B cell (primary cell): Measurements from ENCODE around the gene ARF5. TPM values are rescaled to one million over a fixed set of nuclear protein-coding genes. Genes with fewer than 3 reads are reported as not detected.

Experiments used
- ATAC-seq: fragments of 200-7000 bp; cut with Tn5 transposase; one replicate; pipeline ENCODE4 v1.10.0; 2021; ENCODE audit warnings: low read depth, mild to moderate bottlenecking, moderate number of reproducible peaks, moderate library complexity
- CTCF ChIA-PET: fragments of 350-600 bp; sonication (Branson Sonifier 250); formaldehyde crosslinking; loops from one replicate; lab custom pipeline; 2021; ENCODE audit warnings: antibody characterized with exemption, inconsistent platforms; lab: Charles Lee
- POLR2A ChIA-PET: fragments of 350-600 bp; sonication (Branson Sonifier 250); formaldehyde crosslinking; loops from one replicate; lab custom pipeline; 2021; ENCODE audit warnings: antibody characterized with exemption; lab: Charles Lee
- DNase-seq: peaks from one replicate; pipeline ENCODE4 v3.0.0; 2013
- H2AFZ ChIP-seq: 2 replicates; pipeline ENCODE4 v1.6.1; 2012; ENCODE audit warnings: mild to moderate bottlenecking, low read depth, low read length; ENCODE audit not compliant: insufficient read depth, poor library complexity, severe bottlenecking
- H3K27ac ChIP-seq, 2 donors: 1 replicate in 1 of 2; 2 replicates in 1 of 2; pipeline ENCODE4 v1.5.1; 2012 to 2013; ENCODE audit warnings: low read length in 2 of 2, mild to moderate bottlenecking in 2 of 2, moderate library complexity in 1 of 2
- H3K27me3 ChIP-seq, 4 experiments: fragments of 200-600 bp in 1 of 4; sonication (generic) in 1 of 4; replicated peaks in 1 of 4; 1 replicate in 2 of 4; 2 replicates in 2 of 4; pipeline versions ENCODE4 v1.6.1 to v1.7.0; 2013 to 2016; ENCODE audit warnings: low read length in 3 of 4, mild to moderate bottlenecking in 2 of 4, mixed read lengths in 1 of 4, moderate library complexity in 1 of 4; ENCODE audit not compliant: insufficient read depth in 4 of 4, control insufficient read depth in 3 of 4; ENCODE audit errors: control extremely low read depth in 1 of 4
- H3K36me3 ChIP-seq, 2 experiments: replicated peaks in 1 of 2; 1 replicate in 1 of 2; 2 replicates in 1 of 2; pipeline versions ENCODE4 v1.6.1 to v1.7.1; 2013; ENCODE audit warnings: low read length in 1 of 2; ENCODE audit not compliant: insufficient read depth in 2 of 2, control insufficient read depth in 1 of 2; ENCODE audit errors: control extremely low read depth in 1 of 2, extremely low read depth in 1 of 2
- H3K4me1 ChIP-seq, 2 donors: fragments of 200-600 bp in 1 of 2; sonication (generic) in 1 of 2; 1 replicate in 1 of 2; 2 replicates in 1 of 2; pipeline versions ENCODE4 v1.5.1 to v1.6.1; 2013 to 2017; ENCODE audit warnings: low read length in 2 of 2; ENCODE audit not compliant: control insufficient read depth in 2 of 2, insufficient read depth in 2 of 2
- H3K4me2 ChIP-seq: replicated peaks from 2 replicates; pipeline ENCODE3; 2012; ENCODE audit warnings: mild to moderate bottlenecking, low read depth, low read length; ENCODE audit not compliant: poor library complexity, severe bottlenecking
- H3K4me3 ChIP-seq, 5 experiments: fragments of 200-600 bp in 1 of 5; sonication (generic) in 1 of 5; 1 replicate in 3 of 5; 2 replicates in 2 of 5; pipeline versions ENCODE4 v1.5.1 to v1.7.0; 2011 to 2016; ENCODE audit warnings: low read length in 4 of 5, mild to moderate bottlenecking in 4 of 5, low read depth in 2 of 5, control low read depth in 1 of 5, moderate library complexity in 1 of 5; ENCODE audit not compliant: insufficient read depth in 1 of 5; ENCODE audit errors: control extremely low read depth in 1 of 5, extremely low read depth in 1 of 5
- H3K79me2 ChIP-seq: fragments of 200-600 bp; sonication (generic); one replicate; pipeline ENCODE4 v1.6.0; 2016; ENCODE audit warnings: low read length; ENCODE audit not compliant: control insufficient read depth, insufficient read depth
- H3K9ac ChIP-seq: fragments of 200-600 bp; sonication (generic); 2 replicates; pipeline ENCODE4 v1.6.1; 2017; ENCODE audit warnings: mild to moderate bottlenecking, low read length, moderate library complexity
- H3K9me3 ChIP-seq, 3 donors: one replicate each; pipeline versions ENCODE4 v1.6.1 to v1.7.1; 2013; ENCODE audit warnings: low read length in 2 of 3; ENCODE audit not compliant: control insufficient read depth in 2 of 3, insufficient read depth in 1 of 3; ENCODE audit errors: control extremely low read depth in 1 of 3
- H4K20me1 ChIP-seq: 2 replicates; pipeline ENCODE4 v1.6.0; 2012; ENCODE audit warnings: mild to moderate bottlenecking, low read length; ENCODE audit not compliant: insufficient read depth, control insufficient read depth, poor library complexity, severe bottlenecking
- H3K27ac Mint-ChIP-seq: one replicate; pipeline ENCODE4 v1.8.0; 2021; ENCODE audit warnings: mixed read lengths
- H3K27me3 Mint-ChIP-seq: one replicate; pipeline ENCODE4 v1.8.0; 2021; ENCODE audit warnings: mixed read lengths
- H3K4me1 Mint-ChIP-seq: one replicate; pipeline ENCODE4 v1.8.0; 2021; ENCODE audit warnings: mixed read lengths
- H3K4me3 Mint-ChIP-seq: one replicate; pipeline ENCODE4 v1.8.0; 2021; ENCODE audit warnings: mixed read lengths
- H3K9me3 Mint-ChIP-seq: one replicate; pipeline ENCODE4 v1.8.0; 2022; ENCODE audit warnings: mixed read lengths; ENCODE audit not compliant: insufficient read depth
- EZH2 ChIP-seq: IDR thresholded peaks from 2 replicates; pipeline ENCODE4 v1.6.1; 2012; ENCODE audit warnings: borderline replicate concordance, low read depth, mild to moderate bottlenecking, moderate library complexity, low read length; ENCODE audit not compliant: insufficient read depth, poor library complexity, severe bottlenecking
- WGBS: methylation state at CpG from one replicate; pipeline ENCODE4 v1.1.5; 2013; ENCODE audit warnings: missing lambda C conversion rate; ENCODE audit not compliant: insufficient coverage; 5-methylcytosine and 5-hydroxymethylcytosine counted together
- intact Hi-C: fragments of 100-400 bp; cut with micrococcal nuclease; formaldehyde crosslinking; loops from one replicate; pipeline ENCODE4 v1.10.0; 2022
- polyA plus RNA-seq: library from polyadenylated mRNA; depleted of rRNA; stranded (reverse); fragments of >200 nt; gene quantifications from 2 replicates; pipeline ENCODE4 v1.2.3, GENCODE V29; 2012
- total RNA-seq, 2 donors: library from RNA; stranded (reverse); fragments of 120-200 nt in 1 of 2; gene quantifications; 1 replicate in 1 of 2; 2 replicates in 1 of 2; pipeline versions ENCODE4 v1.2.3 to v1.2.4, GENCODE V29; 2013 to 2022
- TF ChIP-seq, protein P1 (sequence below): fragments of 200-600 bp; IDR thresholded peaks from one replicate; pipeline ENCODE4 v1.8.0; 2022; ENCODE audit warnings: antibody characterized with exemption, mild to moderate bottlenecking

ARF5 gene
- total and polyA plus RNA-seq, 2 donors (not counting 1 experiment from before 2014, with no cell fraction given): 77.1 to 234 TPM

DNA sequence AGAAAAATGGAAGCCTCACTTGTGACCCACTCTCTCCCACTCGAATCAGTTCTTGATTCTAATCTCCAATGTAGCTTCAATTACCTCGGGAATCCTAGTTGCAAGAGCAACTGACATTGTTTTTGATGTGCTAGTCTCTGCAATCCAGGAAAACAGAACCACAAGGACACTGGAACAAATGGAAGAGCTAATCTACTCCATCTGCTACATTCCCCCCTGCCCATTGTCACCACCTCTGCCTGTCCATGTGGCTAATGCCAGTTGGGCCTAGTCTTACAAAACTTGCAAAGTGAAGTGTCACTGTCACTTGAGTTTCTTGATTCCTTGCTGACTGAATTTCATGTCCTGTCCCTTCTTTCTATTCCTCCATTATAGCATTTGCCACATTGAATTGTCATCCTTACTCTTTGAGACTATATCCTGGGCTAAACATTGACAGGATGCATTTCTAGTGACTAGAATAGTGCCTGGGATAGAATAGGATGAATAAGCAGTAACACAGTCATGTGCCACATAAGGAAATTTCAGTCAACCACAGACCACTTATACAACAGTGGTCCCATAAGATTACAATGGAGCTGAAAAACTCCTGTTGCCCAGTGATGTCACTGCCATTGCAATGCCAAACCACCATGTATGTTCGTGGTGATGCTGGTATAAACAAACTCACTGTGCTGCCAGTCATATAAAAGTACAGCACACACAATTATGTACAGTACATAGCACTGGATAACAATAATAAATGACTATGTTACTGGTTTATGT lies 16.3 kb upstream of the ARF5 start:
- DNase-seq: no peak
- H2AFZ ChIP-seq: no peak overlapping the region
- WGBS: no CpG with 5 or more reads among the region's 3 CpGs
- CTCF ChIA-PET: no interaction called here
- H3K79me2 ChIP-seq: no peaks in the 10 kb centered on the region
- no peak overlapping the region for H3K9ac ChIP-seq
- Mint-ChIP-seq H3K4me1 (no peaks in the 10 kb centered on the region), H3K9me3 (no peaks in the 10 kb centered on the region), H3K4me3 (no peak overlapping the region), H3K27ac (no peak overlapping the region), H3K27me3 (no peaks in the 10 kb centered on the region)
- H4K20me1 ChIP-seq: no peaks in the 10 kb centered on the region
- H3K27me3 ChIP-seq: no peaks in the 10 kb centered on the region
- H3K27ac ChIP-seq: no peak overlapping the region
- no peaks in the 10 kb centered on the region for H3K9me3 ChIP-seq
- intact Hi-C loops: no loop called here
- H3K36me3 ChIP-seq: peaks cover 0 to 2% of the 10 kb centered on the region in 2 experiments
- H3K4me1 ChIP-seq: no peaks in the 10 kb centered on the region
- ATAC-seq: no peak
- TF ChIP-seq, protein P1, sequence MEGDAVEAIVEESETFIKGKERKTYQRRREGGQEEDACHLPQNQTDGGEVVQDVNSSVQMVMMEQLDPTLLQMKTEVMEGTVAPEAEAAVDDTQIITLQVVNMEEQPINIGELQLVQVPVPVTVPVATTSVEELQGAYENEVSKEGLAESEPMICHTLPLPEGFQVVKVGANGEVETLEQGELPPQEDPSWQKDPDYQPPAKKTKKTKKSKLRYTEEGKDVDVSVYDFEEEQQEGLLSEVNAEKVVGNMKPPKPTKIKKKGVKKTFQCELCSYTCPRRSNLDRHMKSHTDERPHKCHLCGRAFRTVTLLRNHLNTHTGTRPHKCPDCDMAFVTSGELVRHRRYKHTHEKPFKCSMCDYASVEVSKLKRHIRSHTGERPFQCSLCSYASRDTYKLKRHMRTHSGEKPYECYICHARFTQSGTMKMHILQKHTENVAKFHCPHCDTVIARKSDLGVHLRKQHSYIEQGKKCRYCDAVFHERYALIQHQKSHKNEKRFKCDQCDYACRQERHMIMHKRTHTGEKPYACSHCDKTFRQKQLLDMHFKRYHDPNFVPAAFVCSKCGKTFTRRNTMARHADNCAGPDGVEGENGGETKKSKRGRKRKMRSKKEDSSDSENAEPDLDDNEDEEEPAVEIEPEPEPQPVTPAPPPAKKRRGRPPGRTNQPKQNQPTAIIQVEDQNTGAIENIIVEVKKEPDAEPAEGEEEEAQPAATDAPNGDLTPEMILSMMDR: no peak
- no peak for TF ChIP-seq EZH2
- POLR2A ChIA-PET: no interaction called here
- no peak overlapping the region for H3K4me2 ChIP-seq
- no peak overlapping the region for H3K4me3 ChIP-seq

DNA sequence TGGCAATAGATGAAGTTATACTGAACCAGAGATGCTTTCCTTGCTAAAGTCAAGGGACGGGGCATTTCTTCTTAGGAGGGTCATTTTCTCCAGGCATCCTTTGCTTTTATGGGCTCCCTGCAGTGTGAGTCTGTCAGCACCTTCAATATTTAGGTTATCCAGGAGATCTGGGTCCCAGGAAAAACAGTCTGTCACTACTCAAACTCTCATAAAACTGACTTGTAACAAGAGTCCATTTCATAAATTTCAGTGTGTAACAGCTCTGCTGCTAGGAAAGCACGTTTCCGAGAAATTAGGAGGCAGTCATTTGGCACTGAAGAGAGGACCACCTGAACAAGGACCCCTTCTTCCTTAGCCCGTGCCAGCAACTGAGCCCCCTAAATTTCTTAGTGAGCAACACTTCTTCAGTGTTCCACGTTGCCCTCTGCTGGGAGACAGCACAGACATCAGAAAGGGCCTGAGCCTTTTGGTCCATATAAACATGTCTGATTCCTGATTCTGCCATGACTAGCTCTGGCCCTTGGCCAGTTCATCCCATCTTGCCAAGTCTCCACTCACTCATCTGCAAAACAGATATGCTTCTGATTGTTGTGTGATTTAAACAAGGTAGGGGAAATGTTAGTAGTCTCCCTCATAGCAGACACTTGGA lies 10.1 kb upstream of the ARF5 start:
- DNase-seq: no peak
- peaks cover 0 to 42% of the 10 kb centered on the region in 2 experiments for H3K36me3 ChIP-seq
- H4K20me1 ChIP-seq: peaks cover 30% of the 10 kb centered on the region
- no peaks in the 10 kb centered on the region for H3K9me3 ChIP-seq
- CTCF ChIA-PET: interaction anchor here (0.6 kb wide), 1 partner anchor 53 kb away, joined by 4 read pairs; no protein-coding TSS in a partner anchor
- H3K79me2 ChIP-seq: peaks cover 19% of the 10 kb centered on the region
- no peaks in the 10 kb centered on the region for H3K9me3 Mint-ChIP-seq
- H3K4me3 ChIP-seq: no peak overlapping the region
- POLR2A ChIA-PET: no interaction called here
- no peaks in the 10 kb centered on the region for H3K27me3 Mint-ChIP-seq
- H3K4me1 ChIP-seq: peaks cover 6 to 10% of the 10 kb centered on the region in 2 donors
- WGBS: 88% methylated on average over 5 of the region's 5 CpGs
- ATAC-seq: no peak
- peaks cover 30% of the 10 kb centered on the region for H3K4me1 Mint-ChIP-seq
- no peak overlapping the region for H3K4me3 Mint-ChIP-seq
- H3K9ac ChIP-seq: no peak overlapping the region
- no peak overlapping the region for H3K4me2 ChIP-seq
- no peaks in the 10 kb centered on the region for H3K27me3 ChIP-seq
- no peak overlapping the region for H3K27ac ChIP-seq
- TF ChIP-seq EZH2: no peak
- TF ChIP-seq, protein P1: no peak
- no peak overlapping the region for H2AFZ ChIP-seq
- intact Hi-C loops: no loop called here
- H3K27ac Mint-ChIP-seq: no peak overlapping the region
